HG03064 (cell line): ENCODE measurements around the gene FANCC.
"Not testable (repeated sequence)": the region's sequence is repeated elsewhere in the genome, so short reads cannot be mapped to it uniquely, and the experiment has no call there.

Experiments used
- ATAC-seq: cut with Tn5 transposase; IDR thresholded peaks from one replicate; pipeline ENCODE4 v1.9.1; 2021; ENCODE audit warnings: low read depth; ENCODE audit not compliant: unreplicated experiment

FANCC gene

GRCh38 chr9:95330720-95331404 is 13.4 kb upstream of the FANCC start:
- ATAC-seq, result no peak

- ATAC-seq, result not testable (repeated sequence)
These were observed 11.6 kb upstream of the FANCC start for GRCh38 chr9:95329061-95329460.

DNA sequence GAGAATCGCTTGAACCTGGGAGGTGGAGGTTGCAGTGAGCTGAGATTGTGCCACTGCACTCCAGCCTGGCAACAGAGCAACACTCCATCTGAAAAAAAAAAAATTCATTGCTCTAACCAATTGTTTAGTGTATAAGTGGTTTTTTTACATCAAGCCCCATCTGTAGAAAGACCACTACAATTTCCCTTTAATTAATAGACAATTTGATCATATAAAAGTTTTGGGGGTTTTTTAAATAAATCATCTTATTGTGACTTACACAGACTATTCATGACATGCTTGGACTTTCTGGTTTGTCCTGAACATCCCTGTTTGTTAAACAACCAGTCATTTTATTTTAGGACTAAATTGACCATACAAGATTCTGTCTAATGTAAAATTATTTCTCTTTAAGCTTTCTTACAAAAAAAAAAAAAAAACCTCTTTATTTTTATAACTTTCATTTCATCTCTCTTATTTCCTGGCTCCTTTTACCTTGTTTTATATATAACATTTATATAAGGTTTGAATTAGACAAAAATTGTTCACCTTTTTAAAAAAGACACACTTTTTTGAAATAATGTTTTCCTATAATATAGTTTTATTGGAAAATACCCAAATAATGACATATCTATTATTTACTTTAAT is 9.8 kb upstream of the FANCC start:
- ATAC-seq, result no peak

DNA sequence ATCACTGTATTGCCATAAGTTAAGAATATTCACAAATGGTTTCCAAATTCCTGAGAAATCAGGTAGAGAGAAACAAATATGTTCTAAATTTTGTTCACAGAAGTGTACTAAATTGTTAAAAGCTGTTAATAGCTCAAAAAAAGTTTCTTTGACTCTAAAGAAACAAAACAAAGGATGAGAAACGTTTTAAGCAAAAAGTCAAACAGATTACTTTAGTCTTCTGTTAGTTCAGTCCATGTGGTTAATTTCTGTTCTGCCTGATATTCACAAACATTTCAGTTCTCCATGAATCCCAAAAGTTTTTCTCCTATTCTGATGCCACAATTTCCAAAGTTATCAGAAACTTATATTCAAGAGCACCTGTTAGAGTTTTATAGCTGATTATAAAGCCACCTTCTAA is 7.7 kb upstream of the FANCC start:
- no peak for ATAC-seq

- no peak for ATAC-seq
These were observed 343 bp upstream of the FANCC start for GRCh38 chr9:95317893-95318211.

DNA sequence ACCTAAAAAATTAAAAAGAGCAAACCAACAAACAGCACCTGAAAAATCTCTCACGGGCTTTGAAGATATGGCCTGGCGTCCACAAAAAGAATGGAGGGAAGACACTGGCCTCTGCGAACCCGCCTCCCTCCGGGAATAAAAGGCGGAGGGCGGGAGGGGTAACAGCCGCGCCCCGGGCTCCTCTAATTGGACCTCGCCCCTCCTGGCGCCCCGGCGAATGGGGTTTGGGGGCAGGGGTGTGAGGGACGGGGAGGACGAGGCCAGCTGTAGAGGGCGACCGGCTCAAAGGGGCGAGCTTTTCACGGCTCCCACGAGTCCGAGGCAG is 753 bp downstream of the FANCC start:
- ATAC-seq, result peak; percentile 50

DNA sequence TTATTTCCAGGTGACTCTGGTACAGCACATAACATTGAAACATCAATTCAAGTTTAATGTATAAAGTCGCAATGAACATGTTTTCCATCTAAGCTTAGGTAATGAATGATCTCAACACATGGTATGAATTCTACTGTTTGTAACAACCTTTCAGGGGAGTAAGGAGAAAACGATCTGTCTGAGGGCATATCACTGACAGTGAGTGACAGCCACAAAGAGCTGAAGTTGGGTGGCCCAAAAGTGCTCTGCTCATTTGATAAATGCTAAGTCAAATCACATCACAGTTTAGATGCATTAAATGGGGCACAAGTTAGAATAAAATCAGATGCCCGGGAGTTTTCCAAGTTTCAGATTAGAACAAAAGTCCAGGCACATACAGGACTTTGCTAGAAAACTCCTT is 1.2 kb downstream of the FANCC start:
- no peak for ATAC-seq

DNA sequence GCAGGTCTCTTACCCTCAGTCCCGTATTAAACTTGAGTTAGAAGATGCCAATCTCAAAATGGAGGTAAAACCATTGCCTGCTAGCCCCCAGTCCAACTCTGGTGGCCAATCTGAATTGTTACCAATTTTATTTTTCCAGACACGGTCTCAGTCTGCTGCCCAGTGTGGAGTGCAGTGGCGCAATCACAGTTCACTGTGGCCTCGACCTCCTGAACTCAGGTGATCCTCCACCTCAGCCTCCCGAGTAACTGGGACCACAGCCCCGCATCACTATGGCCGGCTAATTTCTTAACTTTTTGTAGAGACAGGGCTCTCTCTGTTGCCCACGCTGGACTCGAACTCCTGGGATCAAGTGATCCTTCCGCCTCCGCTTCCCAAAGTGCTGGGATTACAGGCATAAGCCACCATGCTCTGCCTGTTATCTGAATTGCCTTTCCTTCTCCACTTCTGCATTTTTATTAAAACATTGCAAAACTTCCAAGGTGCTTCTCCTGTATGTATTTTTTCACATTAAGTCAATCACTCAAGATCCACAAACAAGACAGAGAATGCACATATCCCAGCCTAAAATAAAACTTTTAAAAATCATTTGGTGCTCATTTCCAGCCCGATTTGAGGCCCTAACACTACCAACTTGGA is 2.3 kb downstream of the FANCC start:
- ATAC-seq, result no peak

- ATAC-seq, result no peak
These were observed 4.5 kb downstream of the FANCC start for GRCh38 chr9:95313010-95313498.

DNA sequence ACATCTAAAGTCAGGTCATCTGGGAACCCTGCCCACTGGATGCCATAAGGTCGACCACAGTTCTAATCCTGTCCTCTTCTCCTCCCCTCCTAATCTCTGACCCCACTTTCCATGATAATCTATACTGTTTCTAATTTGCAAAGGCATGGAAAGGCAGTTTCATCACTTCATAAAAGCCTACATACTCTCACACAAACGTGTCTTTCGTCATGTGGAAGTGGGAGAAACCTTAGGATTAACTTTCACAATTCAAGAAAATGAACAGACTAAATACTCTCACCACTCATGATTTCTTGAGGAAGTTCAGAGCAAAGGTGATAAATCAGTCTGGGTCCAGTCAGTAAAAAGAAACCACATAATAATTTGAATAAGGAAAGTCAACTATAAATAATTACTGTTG is 5.5 kb downstream of the FANCC start:
- ATAC-seq, result no peak

GRCh38 chr9:95307538-95307937 is 10.0 kb downstream of the FANCC start:
- no peak for ATAC-seq

GRCh38 chr9:95306819-95307218 is 10.7 kb downstream of the FANCC start:
- no peak for ATAC-seq

DNA sequence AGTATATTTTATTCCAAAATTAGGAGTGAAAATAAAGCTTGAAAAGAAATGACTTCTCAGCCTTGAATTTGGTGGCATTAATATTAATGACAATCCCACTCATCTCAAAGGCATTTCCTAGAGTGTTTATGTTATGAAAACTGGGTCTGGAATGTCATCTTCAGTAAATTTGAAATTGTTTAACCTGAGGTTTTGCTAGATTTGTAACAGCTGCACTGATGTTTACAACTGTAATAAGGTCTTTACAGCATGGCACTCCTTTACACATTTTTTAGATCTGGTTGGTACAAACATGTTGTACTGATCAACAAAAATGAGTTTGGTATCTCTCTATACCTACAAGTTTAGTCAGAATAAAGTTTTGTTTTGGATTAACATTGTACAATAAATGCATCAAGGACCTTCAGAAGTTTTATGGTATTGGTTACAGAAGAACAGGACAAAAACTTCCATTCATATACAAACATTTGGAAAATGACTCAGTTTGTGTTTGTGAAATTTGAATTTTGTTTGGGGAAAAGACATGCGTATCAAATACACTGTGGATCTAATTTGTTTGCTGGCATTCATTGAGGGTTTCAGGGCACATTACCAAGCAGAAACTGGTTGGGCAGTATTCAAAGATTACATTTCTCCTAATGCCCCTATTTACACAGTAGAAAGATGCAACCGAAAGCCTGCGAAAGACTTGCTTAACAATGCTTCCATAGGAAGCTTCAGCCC is 11.6 kb downstream of the FANCC start:
- ATAC-seq, result no peak

GRCh38 chr9:95302479-95302878 is 15.0 kb downstream of the FANCC start:
- ATAC-seq, result no peak

DNA sequence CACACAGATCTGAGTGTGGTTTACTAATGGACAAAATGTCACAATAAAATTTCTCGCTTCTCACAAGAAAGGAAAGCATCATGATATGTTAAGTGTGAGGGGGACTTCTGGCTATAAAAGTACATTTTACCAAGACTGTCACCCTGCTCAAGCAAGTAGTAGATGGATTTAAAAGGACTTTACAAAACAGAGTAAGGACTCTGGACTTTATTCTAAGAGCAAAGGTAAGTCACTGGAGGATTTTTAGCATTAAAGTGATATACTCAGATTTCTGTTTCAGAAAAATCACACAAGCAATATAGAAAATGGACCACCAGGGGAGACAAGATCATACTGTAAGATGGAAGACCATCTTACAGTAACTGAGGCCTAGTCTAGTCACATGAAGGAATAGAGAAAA is 19.7 kb downstream of the FANCC start:
- no peak for ATAC-seq

DNA sequence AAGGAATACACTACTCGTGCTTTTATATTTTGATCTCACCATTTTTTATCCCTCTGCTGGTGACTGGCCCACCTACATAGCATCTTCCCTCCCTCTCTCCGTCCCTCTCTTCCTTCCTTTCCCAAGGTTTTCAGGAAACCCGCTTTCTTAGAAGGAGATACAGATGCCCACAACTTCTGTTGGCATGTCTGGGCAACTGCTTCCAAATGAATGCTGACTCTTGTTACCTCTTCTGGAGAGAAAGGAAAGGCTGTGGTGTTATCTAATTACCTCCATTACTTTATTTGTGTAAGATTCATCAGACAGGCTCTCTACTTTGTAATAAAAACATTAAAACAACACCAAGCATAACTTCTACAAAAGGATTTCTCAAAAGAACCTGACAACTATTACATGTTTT is 20.2 kb downstream of the FANCC start:
- no peak for ATAC-seq

DNA sequence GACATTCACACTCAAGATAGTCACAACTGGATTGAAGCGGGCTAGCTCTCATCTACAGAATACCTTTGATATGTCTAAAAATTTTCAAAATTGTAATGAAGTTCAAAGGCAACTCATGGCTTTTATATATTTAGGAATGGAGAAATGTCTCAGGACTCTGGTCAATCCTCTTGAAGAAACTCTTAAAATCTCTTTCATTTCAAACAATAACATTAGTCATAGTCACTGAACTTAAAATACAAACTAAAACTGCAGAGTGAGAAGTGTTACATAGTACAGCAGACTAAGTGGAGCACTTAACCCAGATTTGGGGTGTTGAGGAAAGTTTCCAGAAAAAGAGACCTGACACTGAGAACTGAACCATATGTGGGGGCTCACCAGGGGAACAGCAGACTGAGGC is 20.7 kb downstream of the FANCC start:
- ATAC-seq, result no peak

DNA sequence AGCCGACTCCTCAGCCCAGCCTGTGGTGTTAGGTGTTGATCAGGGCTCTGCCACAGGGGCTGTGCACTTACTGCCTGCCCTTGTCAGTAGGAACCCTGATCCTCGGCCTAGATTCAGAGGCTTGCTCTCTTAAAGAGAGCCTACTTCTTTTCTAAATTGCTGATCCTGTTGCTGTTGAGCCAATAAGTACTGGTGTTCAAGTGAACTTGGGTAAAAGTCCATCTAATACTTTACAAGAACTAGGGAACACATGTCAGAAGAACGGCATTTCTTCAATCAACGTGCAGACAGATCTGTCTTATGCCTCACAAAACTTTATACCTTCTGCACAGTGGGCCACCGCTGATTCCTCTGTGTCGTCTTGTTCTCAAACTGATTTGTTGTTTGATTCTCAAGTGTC is 24.2 kb downstream of the FANCC start:
- ATAC-seq, result not testable (repeated sequence)

DNA sequence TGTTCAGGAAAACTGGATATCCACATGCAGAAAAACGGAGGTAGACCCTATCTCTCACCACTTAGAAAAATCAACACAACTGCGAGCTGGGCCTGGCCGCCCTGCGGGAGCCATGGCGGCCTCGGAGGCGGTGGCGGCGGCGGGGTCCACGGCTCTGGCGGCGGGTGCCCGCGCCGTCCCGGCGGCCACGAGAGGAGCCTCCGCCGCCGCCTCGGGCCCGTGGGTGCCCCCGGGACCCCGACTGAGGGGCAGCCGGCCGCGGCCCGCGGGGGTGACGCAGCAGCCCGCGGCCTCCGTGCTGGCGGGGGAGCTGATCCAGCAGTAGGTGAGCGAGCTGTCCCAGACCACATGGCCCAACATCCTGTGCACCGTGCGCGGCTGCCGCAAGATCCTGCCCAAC is 25.3 kb downstream of the FANCC start:
- ATAC-seq, result no peak

- ATAC-seq, result no peak
These were observed 31.4 kb downstream of the FANCC start for GRCh38 chr9:95286151-95286550.

- no peak for ATAC-seq
These were observed 32.2 kb downstream of the FANCC start for GRCh38 chr9:95285307-95285706.
